GOT3 (cell line): ENCODE measurements around the gene TLK1.

Experiments used
- DNase-seq: peaks from one replicate; lab custom pipeline; 2025; ENCODE audit warnings: mixed read lengths; lab: John Stamatoyannopoulos, UW

TLK1 gene

DNA sequence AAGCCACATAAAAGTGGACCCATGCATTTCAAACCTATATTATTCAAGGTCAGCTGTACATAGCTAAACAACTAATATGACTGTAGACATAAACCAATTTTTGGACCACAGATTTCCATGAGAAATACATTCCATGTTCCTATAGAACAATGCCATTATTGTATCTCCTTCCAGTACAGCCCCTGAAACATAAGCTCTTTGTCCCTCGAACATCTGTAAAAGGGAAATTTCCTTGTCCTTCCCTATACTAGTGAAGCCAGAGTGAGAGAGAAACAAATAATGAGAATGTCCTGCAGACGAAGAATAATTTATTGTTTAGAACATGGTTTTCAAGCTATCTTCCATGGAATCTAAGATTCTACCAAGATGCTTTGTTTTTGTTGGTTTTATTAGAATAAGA is 156.3 kb downstream of the TLK1 start:
- no peak for DNase-seq

DNA sequence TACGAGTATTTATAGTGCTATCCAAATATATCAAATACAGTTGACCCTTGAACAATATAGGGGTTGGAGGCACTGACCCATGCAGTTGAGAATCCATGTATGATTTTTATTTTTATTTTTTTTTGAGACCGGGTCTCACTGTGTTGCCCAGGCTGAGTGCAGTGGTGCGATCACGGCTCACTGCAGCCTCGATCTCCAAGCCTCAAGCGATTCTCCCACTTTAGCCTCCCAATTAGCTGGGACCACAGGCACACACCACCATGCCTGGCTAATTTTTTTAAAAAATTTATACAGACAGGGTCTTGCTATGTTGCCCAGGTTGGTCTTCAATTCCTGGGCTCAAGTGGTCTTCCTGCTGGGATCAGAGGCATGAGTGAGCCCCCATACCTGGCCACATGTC is 161.0 kb downstream of the TLK1 start:
- no peak for DNase-seq

DNA sequence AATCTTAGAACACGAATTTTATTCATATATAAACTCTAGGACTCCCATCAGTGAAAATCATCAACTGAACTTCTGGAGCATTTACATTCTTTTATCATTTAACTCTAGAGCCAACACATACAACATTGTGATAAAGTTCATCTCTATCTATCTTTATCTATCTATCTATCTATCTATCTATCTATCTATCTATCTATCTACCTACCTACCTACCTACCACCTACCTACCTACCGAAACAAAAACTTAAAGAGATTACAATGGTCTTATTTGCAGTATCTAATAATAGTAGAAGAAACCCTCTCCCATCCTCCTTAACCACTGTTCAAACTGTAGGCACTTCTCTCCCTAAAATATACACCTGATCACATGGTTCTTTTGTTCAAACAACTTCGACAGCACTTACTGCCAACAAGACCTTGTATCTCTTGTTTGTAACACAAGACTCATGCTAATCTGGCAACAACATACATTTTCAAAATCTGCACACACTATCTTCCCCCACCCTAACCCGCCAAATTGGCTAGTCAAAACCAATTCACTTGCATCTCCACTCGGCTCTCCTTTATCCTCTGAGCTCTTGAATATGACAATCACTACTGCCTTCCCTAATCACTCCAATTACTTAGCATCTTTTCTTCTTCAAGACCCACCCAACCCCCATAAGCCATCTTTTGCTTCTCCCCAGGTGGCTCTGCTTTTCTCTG is 162.6 kb downstream of the TLK1 start:
- no peak for DNase-seq

DNA sequence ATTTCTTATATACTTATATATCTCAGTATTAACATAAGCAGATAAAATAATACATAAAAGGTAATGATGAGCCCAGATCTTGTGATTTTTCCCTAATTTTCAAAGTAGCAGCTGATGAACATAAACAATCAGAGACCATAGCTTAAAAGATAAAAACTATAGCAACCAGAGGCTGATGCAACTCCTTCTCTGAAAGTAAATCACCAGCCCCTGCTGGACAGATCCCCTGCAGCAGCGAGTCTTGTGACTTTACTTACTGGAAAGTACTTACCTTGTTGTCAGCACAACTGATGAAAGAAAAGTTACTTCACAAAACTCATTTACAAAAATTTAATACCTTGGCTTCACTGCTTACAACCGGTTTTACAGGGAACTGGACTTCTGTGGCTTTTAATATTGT is 164.4 kb downstream of the TLK1 start:
- DNase-seq, result no peak

DNA sequence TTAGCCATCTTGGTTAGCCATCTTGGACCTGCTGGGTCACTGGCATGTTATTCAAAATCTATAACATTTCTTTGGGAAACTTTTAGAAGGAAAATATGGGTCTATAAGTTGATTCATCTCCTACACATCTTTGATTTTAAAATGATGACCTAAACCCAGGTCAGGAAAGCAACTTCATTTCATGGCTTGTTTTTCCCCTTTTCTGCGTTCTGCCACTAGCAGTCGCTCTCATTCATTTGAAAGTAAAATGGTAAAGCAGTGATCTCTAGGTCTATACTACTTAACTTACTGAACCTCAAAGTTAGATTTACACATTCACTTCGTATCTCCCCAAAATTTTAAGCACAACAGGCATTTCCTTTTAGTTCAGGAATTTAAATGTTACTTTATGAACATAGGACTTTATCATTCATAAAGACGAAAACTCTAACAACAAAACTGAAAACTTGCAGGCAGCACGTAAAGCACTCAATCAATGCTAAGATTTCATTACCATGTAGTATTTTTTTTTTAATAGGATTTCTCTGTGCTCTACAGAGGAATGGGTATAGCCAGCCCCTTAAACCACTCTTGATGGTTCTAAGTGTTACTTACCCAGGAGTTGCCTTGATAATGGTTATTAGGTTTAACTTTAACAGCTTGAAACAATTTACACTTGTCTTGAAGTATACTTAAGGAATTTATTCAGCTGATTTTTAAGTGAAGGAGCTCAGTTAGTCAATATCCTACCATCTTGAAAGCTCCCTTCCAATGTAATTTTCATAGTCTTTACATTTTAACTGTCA is 169.1 kb downstream of the TLK1 start:
- no peak for DNase-seq

DNA sequence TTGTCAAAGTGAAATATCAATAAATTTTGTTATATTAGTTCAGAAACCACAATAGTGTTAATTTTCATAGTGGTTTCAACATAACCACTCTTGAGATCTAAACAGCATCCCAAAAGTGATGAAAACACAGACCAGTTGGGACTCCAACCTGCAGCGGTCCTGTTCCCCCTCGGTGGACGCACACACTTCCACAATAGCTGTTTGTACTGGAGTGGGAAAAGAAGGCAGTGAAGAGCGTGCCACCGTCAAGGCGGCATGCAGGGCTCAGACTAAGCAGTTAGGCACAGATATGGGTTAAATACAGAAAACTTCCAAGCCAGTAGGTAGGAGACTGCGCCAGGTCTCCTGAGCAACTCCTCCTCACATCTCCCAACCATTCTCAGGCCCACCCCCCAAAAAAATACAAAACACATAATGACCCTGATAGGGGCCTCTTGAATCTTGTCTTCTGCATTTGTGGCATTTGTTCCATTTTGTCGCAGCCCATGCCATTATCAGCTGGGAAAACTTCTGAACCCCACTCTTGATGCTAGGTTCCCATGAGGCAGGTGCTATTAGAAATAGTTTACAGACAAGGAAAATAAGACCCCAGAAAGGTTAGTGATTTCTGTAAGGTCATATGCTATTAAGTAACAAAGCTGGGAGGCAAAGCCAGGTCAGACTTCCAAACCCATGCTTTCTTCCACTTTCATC is 174.0 kb downstream of the TLK1 start:
- no peak for DNase-seq

DNA sequence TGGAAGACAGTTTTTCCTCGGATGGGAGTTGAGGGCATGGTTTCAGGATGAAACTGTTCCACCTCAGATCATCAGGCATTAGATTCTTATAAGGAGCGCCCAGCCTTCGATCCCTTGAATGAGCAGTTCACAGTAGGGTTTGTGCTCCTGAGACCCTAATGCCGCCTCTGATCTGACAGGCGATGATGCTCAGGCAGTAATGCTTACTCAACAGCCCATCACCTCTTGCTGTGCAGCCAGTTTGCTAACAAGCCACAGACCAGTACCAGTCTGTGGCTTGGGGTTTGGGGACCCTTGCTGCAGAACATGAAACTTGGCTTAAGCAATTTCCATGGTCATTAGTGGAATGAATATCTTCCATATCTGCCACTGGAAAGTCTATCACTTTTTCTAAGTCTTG is 175.3 kb downstream of the TLK1 start:
- no peak for DNase-seq

DNA sequence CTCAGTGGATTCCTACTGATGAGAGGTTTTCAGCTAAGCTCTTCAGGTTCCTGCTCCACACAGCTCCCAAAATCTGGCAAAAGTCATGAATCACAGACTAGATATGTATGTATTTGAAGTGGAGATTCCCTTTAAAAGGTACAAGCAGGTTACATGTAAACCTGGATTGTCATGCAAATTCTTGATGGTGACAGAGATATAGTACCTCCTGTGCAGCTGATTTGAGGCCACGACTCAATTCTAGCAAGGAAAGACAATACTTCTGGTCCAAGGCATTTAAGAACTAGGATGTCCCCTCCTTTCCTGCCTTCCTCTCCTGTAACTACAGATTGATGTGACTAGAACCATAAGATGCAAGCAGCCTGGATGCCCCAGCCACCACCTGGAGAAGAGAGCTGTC is 176.6 kb downstream of the TLK1 start:
- DNase-seq, result no peak

DNA sequence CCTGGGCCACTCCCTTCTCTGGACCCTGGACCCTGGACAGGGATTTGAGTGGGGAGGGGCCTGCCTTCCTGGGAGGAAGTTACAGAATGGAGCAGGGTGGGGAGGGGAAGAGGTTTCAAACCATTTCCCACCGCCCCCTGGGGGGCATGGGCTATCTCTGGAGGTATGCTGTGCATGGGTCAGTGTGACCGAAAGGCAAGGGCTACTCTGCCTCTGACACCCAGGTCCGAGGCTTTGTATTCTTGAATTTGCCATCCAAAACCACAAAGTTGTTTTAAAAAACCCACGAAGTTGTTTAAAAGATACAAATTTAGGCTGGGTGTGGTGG is 184.8 kb downstream of the TLK1 start:
- DNase-seq, result no peak

DNA sequence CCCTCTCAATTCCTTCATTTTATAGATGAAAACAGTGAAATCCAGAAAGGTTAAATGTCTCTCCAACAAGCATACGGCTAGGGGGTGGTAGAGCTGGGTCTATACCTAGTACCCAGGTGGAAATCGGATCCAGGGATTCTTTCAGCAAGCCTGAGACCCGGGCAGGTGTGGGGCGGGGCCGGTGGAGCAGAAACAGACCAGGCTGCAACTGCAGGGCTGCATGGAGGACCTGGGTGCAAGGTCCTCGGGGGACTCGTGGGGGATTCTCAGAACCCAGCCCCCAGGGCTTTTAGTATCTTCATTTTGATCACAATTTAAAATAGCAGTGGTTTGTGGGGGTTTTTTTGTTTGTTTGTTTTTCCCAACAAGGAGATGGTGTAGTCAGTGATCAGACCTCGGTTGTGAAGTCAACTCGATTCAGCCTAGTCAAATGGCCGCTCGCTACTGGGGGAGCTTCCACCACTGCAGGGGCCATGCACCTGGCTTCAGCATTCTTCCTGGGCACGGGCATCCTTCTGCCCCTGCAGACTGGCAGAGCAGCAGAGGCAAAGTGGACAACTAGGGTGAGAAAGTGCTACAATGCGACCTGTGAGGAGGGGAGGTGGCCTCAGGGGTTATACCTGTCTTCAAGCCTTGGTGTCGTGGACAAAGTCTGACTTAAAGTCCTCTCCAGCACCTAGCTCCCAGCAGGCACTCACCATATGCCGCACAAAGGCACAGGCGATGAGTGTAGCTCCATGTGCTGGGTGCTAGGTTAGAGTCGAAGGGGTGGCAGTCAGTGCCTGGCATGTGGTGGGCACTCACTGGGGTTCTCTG is 185.4 kb downstream of the TLK1 start:
- no peak for DNase-seq

DNA sequence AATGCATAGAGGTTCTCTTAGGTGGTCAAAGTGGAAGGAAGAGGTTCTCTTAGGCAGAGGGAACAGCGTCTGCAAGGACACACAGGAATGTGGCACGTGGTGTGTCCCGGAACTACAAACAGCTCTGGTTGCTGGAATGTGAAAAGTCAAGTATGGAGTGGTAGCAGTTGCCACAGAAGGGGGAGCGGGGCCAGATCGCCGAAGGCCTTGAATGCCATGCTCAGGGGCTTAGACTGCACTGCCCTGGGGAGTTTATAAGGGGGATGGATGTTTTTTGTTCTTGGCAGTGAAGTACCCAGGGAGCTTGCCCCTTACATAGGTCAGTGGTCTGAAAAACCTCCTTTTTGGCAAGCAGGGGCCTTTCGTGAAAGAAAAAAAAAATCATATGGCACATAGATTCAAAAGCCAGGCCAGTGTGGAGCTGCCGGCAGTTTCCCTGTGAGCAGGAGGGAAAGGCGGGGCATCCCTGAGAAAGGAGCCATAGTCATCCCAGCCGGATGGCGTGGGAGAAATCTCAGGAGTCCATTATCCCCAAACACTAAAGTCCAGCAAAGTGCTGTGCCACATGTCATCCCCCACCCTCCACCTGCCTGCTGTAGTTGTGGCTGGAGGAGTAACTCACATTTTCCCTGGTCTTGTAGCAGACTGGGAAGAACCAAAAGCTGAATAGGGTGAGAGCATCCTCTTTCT is 186.2 kb downstream of the TLK1 start:
- no peak for DNase-seq

DNA sequence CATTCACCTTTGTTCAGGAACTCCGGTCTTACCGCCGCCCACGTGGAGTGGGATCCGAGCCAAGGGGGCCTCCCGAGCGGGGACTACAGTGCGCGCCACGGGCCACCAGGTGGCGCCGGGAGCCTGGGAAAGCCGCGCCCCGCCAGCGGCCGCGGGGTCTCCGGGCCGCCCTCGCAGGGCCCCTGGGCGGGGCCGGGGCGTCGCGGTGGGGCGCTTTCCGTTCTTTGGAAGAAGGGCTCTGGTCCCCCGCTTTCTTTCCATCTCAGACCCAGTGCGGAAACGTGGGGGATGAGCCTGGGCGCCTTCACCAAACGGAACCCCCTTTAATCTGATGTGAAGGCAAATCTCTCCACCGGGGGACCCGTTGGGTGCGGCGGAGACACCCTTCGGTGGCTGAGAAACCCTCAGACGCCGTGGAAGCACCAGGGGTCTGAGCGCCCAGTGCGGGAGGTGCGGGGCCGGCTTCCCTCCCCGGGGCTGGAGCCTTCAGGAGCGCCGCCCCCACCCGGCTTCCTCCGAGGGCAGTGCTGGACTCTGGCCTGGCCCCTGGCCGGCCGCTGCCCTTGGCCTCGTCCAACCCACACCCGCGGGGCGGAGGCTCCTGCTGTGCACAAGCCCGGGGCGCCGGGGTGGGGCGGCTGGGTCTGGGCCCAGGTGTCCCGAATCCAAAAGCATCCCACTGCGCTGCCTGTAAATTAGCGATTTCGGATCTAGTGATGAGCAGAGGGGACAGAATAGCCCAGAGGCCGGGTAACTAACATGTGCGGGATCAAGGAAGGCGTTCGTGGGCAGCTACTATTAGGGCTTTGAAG is 187.0 kb downstream of the TLK1 start:
- peak; percentile 41 for DNase-seq

DNA sequence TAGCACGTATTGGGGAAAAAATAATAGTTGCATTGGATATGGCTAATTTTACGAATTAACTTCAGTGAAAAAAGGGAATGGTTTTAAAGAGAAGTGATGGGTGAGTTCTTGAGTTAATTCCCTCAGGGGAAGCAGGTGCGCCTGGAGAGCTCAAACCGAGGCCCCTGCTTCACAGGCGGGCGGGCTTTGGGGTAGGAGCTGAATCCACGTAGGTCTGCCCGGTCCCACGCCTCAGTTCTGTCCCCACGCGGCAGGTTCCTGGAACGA is 187.5 kb downstream of the TLK1 start:
- no peak for DNase-seq

DNA sequence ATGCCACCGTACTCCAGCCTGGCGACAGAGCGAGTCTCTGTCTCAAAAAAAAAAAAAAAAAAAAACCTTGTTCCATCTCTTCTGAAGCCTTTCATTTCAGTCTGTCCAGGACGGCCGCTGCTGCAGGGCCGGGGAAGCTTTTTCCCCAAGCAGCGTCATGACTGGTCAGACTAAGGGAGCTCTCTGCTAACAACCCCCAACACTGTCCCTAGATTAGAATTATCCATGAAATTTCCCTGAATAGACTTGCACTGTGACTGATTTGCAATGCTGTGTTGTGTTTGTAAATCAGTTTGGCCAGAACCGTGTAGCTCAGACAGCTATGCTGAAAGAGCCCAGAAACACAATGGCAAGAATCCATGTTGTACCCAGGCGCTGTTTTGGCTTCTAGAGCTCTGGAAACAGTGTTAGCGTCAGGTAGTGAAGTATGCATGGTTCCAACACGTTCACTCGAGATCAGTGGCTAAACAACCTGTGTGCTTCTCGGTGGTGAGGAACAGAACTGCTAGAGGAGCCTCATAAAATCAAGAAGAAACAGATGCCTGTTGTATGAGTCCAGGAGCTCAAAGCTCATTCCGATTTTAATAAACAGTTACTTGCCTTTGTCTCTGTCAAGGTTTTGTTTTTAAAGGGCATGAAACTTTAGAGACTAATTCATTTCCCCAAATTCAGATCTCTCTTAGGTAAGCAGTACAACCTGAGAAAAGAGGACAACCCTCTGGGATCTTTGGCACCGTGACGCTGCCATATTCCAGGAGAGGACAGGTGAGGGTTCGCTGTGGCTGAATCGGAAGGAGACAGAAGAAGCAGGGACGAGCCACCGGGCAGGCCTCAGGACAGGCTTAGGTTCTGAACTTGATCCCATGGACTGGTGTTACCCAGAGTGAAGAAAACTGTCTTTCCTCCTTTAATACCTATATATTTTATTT is 188.1 kb downstream of the TLK1 start:
- DNase-seq, result no peak

DNA sequence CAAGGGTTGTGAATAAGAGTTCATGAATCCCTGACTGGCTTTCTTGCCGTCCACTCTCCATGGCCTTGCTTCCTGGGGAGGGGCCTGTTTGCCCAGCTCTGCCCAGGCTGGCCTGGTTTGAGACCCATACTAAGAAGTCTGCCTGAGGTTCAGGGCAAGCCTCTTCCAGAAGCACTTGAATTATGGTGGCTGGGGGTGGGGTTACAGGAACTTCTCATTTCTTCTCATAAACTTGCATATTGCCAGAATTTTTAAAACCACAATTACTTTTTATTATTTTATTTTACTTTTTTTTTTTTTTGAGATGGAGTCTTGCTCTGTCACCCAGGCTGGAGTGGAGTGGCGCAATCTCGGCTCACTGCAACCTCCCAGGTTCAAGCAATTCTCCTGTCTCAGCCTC is 189.6 kb downstream of the TLK1 start:
- DNase-seq, result no peak

DNA sequence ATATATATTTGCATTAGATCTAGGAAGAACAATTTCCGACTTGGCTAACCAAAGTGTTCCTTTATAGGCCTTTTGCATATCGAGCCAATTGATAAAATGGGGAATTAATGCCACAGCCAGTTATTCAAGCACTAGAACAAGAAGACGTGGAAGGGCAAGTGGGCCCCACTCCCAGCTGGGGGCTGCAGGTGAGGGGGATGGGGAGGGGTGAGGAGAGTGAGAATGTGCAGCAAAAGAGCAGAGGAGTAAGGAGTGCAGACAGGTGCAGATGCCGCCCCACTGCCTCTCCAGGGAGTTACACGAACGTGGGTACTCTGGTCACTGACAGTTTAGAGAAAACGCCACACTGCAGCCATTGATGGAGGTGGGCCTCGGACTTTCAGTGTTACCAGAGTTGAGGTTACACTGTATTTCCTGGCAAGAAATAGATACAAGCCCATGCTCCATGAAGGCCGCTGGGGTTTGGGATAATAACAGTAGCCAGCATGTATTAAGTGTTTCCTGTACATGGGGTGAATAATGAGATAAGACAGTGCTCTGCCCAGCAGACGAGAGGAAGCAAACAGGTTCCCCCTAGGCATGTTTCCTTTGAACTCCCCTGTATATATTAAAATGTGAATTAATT is 190.7 kb downstream of the TLK1 start:
- DNase-seq, result no peak

DNA sequence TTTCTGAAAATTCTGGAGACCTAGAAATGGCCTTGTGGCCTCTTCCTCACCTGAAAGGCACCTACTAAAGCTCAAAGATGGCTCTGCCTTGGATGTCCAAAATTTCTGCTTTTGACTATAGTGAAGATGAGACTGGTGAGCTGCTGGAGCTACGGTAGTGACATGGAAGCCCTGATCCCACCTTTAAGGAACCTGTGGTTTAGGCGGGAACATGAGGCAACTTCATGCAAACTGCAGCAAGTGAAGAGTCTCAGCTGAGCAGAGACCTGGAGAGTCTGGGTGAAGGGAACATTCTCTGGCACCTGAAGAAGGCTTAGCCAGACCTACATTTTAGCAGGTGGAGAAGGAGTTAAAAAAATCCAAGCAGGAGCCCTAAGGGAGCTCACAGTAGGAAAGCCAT is 191.7 kb downstream of the TLK1 start:
- DNase-seq, result no peak

DNA sequence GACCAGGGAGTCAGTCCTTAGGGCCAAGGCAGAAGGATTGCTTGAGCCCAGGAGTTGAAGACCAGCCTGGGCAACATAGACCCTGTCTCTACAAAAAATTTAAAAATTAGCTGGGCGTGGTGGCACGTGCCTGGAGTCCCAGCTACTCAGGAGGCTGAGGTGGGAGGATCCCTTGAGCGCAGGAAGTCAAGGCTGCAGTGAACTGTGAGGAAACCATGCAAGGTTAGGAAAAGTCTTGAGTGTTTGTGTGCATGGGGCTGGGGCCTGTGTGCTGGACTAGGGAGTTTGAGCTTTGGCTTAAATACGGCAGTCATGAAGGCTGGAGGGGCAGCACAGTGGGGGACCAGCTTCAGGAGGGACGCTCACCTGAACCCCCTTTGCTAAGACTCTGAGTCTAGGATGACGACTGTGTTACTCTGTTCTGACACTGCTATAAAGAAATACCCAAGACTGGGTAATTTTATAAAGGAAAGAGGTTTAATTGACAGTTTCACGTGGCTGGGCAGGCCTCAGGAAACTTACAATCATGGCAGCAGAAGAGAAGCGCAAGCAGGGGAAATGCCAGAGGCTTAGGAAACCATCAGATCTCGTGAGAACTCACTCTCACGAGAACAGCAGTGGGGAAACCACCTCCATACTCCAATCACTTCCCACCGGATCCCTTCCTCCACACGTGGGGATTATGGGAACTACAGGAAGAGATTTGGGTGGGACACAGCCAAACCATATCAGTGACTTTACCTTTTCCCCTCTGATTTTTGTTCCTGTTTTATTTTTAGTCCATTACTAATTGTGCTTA is 192.3 kb downstream of the TLK1 start:
- no peak for DNase-seq

DNA sequence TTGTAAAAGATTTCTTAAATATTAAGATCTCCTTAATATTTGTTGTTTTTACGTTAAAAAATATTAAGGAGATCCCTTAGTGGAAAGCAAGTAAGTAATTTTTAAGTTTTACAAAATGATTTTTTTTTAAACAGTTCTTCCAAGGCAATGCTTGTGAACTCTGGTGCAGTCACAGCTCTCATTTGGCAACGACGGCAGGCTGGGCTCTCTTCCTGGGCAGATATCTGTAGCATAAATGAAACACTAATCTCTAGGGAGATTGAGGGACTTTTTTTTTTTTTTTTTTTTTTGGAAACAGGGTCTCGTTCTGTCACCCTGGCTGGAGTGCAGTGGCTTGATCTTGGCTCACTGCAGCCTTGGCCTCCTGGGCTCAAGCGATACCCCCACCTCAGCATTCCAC is 193.1 kb downstream of the TLK1 start:
- DNase-seq, result no peak
